Endothelial cell of umbilical vein (primary cell): Measurements from ENCODE around the gene VAV2.

Experiments used
- EZH2 ChIP-seq: IDR thresholded peaks from 2 replicates; pipeline ENCODE4 v1.6.1; 2012; ENCODE audit warnings: borderline replicate concordance, low read depth, mild to moderate bottlenecking, moderate library complexity, low read length, inconsistent platforms; ENCODE audit not compliant: severe bottlenecking
- JUN ChIP-seq: IDR thresholded peaks from 2 replicates; pipeline ENCODE4 v1.6.1; 2011; ENCODE audit warnings: borderline replicate concordance, low read depth; ENCODE audit not compliant: insufficient read length, insufficient read depth
- TF ChIP-seq, protein P1 (sequence below), 2 donors: IDR thresholded peaks; 1 replicate in 1 of 2; 2 replicates in 1 of 2; pipeline ENCODE4 v1.5.1; 2011; ENCODE audit warnings: low read length in 2 of 2, mild to moderate bottlenecking in 2 of 2, moderate library complexity in 2 of 2, control low read depth in 1 of 2, inconsistent platforms in 1 of 2, low read depth in 1 of 2; ENCODE audit not compliant: insufficient read depth in 1 of 2; ENCODE audit errors: extremely low read depth in 1 of 2

DNA sequence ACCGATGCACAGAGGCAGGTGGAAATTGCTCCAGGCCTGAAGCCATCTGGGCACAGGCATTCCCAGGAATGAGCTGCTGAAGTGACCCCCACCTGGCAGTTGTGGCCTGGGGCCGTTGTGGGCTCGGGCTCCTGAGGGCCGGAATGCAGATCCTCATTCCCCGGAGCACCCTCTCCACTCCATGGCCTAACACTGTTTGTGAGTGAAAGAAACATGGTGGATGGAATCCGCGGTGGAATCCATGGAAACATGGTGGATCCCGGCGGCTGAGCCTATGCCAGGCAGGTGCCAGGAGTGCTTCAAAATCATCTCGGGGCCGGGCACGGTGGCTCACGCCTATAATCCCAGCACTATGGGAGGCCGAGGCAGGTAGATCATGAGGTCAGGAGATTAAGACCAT lies 250.4 kb downstream of the VAV2 start:
- TF ChIP-seq, protein P1, sequence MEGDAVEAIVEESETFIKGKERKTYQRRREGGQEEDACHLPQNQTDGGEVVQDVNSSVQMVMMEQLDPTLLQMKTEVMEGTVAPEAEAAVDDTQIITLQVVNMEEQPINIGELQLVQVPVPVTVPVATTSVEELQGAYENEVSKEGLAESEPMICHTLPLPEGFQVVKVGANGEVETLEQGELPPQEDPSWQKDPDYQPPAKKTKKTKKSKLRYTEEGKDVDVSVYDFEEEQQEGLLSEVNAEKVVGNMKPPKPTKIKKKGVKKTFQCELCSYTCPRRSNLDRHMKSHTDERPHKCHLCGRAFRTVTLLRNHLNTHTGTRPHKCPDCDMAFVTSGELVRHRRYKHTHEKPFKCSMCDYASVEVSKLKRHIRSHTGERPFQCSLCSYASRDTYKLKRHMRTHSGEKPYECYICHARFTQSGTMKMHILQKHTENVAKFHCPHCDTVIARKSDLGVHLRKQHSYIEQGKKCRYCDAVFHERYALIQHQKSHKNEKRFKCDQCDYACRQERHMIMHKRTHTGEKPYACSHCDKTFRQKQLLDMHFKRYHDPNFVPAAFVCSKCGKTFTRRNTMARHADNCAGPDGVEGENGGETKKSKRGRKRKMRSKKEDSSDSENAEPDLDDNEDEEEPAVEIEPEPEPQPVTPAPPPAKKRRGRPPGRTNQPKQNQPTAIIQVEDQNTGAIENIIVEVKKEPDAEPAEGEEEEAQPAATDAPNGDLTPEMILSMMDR (IDR thresholded peaks at IDR 0.05; ENCODE audit: extremely low read depth in 1 of 2, insufficient read depth in 1 of 2, low read depth in 1 of 2, low read length in 2 of 2), result no peak
- TF ChIP-seq JUN (no peak), EZH2 (no peak)
